Nephron (organoid): Measurements from ENCODE around the gene PLCB1.

ENCODE experiments used
- H3K27ac Mint-ChIP-seq, 3 experiments: 2 replicates each; pipeline ENCODE4 v1.8.0; 2020; ENCODE audit warnings: mixed read lengths in 3 of 3, mild to moderate bottlenecking in 2 of 3, moderate library complexity in 1 of 3
- H3K27me3 Mint-ChIP-seq: 2 replicates; pipeline ENCODE4 v1.8.0; 2021; ENCODE audit warnings: low read depth, mild to moderate bottlenecking, moderate library complexity, mixed read lengths
- H3K36me3 Mint-ChIP-seq: 2 replicates; pipeline ENCODE4 v1.8.0; 2020; ENCODE audit warnings: low read depth, mixed read lengths
- H3K4me1 Mint-ChIP-seq: 2 replicates; pipeline ENCODE4 v1.8.0; 2020; ENCODE audit warnings: mixed read lengths
- H3K4me3 Mint-ChIP-seq, 3 experiments: 2 replicates each; pipeline ENCODE4 v1.8.0; 2020; ENCODE audit warnings: mild to moderate bottlenecking in 3 of 3, mixed read lengths in 3 of 3, moderate library complexity in 2 of 3
- H3K9me3 Mint-ChIP-seq: 2 replicates; pipeline ENCODE4 v1.8.0; 2020; ENCODE audit warnings: mixed read lengths
- CTCF ChIP-seq, 3 experiments: fragments of 200-600 bp; sonication (generic); IDR thresholded peaks; one replicate each; pipeline ENCODE4 v1.5.0; 2021; ENCODE audit warnings: antibody characterized with exemption in 3 of 3; ENCODE audit not compliant: unreplicated experiment in 3 of 3

The PLCB1 gene

GRCh38 chr20:8250539-8251200 is 118.6 kb downstream of the PLCB1 start:
- Mint-ChIP-seq H3K4me1 (peaks cover 27% of the 10 kb centered on the region), H3K4me3 (no peak overlapping the region)
- TF ChIP-seq CTCF (IDR thresholded peaks at IDR 0.05; ENCODE audit: unreplicated experiment in 3 of 3): no peak

GRCh38 chr20:8251201-8251575 is 119.1 kb downstream of the PLCB1 start:
- peak overlapping the region in 2 of 3 experiments; percentile 29 to 47 for H3K27ac Mint-ChIP-seq
- H3K4me1 Mint-ChIP-seq: peaks cover 27% of the 10 kb centered on the region
- no peaks in the 10 kb centered on the region for H3K27me3 Mint-ChIP-seq
- TF ChIP-seq CTCF (IDR thresholded peaks at IDR 0.05; ENCODE audit: unreplicated experiment in 3 of 3): no peak
- no peaks in the 10 kb centered on the region for H3K9me3 Mint-ChIP-seq
- H3K36me3 Mint-ChIP-seq: no peaks in the 10 kb centered on the region
- H3K4me3 Mint-ChIP-seq: no peak overlapping the region

More at GRCh38 chr20:8250539-8251200, 118.6 kb downstream of the PLCB1 start:
- Mint-ChIP-seq H3K27me3 (no peaks in the 10 kb centered on the region), H3K27ac (peak overlapping the region; percentile 29 to 72 (median 47)), H3K9me3 (no peaks in the 10 kb centered on the region), H3K36me3 (no peaks in the 10 kb centered on the region)

- H3K4me3 Mint-ChIP-seq: no peak overlapping the region
- no peak overlapping the region for H3K27ac Mint-ChIP-seq
- peaks cover 20% of the 10 kb centered on the region for H3K4me1 Mint-ChIP-seq
- H3K9me3 Mint-ChIP-seq: no peaks in the 10 kb centered on the region
- H3K36me3 Mint-ChIP-seq: no peaks in the 10 kb centered on the region
- TF ChIP-seq CTCF (IDR thresholded peaks at IDR 0.05; ENCODE audit: unreplicated experiment in 3 of 3): no peak
- H3K27me3 Mint-ChIP-seq: no peaks in the 10 kb centered on the region
These were observed 123.0 kb downstream of the PLCB1 start for GRCh38 chr20:8254911-8255582.

- H3K4me1 Mint-ChIP-seq: peaks cover 10% of the 10 kb centered on the region
- H3K27me3 Mint-ChIP-seq: no peaks in the 10 kb centered on the region
- no peak for TF ChIP-seq CTCF (IDR thresholded peaks at IDR 0.05; ENCODE audit: unreplicated experiment in 3 of 3)
- no peaks in the 10 kb centered on the region for H3K36me3 Mint-ChIP-seq
- H3K9me3 Mint-ChIP-seq: no peaks in the 10 kb centered on the region
- H3K27ac Mint-ChIP-seq: no peak overlapping the region
- H3K4me3 Mint-ChIP-seq: no peak overlapping the region
These were observed 124.0 kb downstream of the PLCB1 start for GRCh38 chr20:8255945-8256632.

GRCh38 chr20:8260837-8261251 is 128.8 kb downstream of the PLCB1 start:
- H3K27ac Mint-ChIP-seq: no peak overlapping the region
- no peaks in the 10 kb centered on the region for H3K4me1 Mint-ChIP-seq
- H3K36me3 Mint-ChIP-seq: no peaks in the 10 kb centered on the region
- no peaks in the 10 kb centered on the region for H3K27me3 Mint-ChIP-seq
- TF ChIP-seq CTCF (IDR thresholded peaks at IDR 0.05; ENCODE audit: unreplicated experiment in 3 of 3): no peak
- no peaks in the 10 kb centered on the region for H3K9me3 Mint-ChIP-seq
- H3K4me3 Mint-ChIP-seq: no peak overlapping the region
